ENCODE measurements around the gene SLC49A4. TPM values are rescaled to one million over a fixed set of nuclear protein-coding genes. Genes with fewer than 3 reads are reported as not detected.
A peak's percentile ranks its signal among the peaks of the same experiment; 100 is the strongest.

Gene SLC49A4
- total RNA-seq, 1 experiment from 2014 or later = 10.2 TPM

DNA sequence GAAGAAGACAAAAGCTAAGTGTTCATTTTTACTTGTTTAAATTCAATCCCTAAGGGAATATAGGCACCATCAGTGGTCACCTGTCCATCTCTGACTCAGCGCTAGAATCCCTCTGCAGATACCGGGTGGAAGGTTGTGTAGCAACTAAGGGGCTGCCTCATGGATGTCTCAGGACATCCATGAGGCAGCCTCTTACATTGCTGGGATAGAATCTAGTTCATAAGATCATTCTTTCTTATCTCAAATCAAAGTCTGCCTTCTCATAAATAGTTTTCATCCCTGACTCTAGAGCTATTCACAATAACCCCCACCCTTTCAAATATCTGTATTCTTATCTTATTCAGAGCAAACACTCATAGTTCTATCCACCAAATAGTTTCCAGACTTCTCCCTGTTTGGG, 39.4 kb upstream of the SLC49A4 start (continued):
- no peak for TF ChIP-seq RELA (CRISPR knock-in tag; IDR thresholded peaks at IDR 0.05; ENCODE audit: borderline replicate concordance)
- TF ChIP-seq, protein P1, sequence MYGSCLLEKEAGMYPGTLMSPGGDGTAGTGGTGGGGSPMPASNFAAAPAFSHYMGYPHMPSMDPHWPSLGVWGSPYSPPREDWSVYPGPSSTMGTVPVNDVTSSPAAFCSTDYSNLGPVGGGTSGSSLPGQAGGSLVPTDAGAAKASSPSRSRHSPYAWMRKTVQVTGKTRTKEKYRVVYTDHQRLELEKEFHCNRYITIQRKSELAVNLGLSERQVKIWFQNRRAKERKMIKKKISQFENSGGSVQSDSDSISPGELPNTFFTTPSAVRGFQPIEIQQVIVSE (CRISPR knock-in tag; IDR thresholded peaks at IDR 0.05; ENCODE audit: borderline replicate concordance) = no peak

DNA sequence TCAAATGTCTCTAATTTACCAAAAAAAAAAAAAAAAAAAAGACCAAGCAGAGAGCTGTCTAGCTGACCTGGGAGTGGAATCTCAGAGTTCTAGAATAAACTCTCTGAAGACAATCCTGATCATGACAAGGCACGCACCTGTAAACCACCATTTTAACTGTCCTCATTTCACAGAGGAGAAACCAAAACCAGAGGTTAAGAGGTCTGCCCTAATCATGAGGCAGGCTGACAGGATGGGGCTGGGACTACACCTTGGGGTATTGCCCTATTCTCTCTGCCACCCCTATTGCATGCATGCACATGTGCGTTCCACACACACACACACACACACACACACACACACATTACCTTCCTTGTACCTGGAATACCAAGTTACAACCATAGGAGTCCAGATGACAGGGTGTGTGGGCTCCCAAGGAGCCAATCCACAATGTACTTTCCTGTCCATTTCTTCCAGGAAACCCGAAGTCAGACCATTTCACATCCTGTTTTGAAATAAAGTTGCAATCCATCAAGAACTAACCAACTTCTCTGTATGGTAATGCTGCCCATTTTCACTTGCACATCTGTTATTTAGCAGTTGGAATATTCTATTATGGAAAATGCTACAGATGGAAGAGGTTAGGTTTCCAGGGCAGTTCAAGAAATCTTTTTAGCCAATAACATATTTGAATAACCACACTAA, 35.9 kb upstream of the SLC49A4 start:
- H3K4me1 Mint-ChIP-seq = peaks cover 16% of the 10 kb centered on the region
- DNase-seq (ENCODE audit: low spot score) = no peak
- peaks cover 6% of the 10 kb centered on the region for H3K36me3 Mint-ChIP-seq
- no peak overlapping the region for H3K27ac Mint-ChIP-seq
- no peak for ATAC-seq
- H3K27me3 Mint-ChIP-seq (ENCODE audit: low read depth) = no peaks in the 10 kb centered on the region
- H3K4me3 Mint-ChIP-seq = no peak overlapping the region
- TF ChIP-seq FOXK1 (CRISPR knock-in tag; IDR thresholded peaks at IDR 0.05) = no peak
- TF ChIP-seq, protein P2, sequence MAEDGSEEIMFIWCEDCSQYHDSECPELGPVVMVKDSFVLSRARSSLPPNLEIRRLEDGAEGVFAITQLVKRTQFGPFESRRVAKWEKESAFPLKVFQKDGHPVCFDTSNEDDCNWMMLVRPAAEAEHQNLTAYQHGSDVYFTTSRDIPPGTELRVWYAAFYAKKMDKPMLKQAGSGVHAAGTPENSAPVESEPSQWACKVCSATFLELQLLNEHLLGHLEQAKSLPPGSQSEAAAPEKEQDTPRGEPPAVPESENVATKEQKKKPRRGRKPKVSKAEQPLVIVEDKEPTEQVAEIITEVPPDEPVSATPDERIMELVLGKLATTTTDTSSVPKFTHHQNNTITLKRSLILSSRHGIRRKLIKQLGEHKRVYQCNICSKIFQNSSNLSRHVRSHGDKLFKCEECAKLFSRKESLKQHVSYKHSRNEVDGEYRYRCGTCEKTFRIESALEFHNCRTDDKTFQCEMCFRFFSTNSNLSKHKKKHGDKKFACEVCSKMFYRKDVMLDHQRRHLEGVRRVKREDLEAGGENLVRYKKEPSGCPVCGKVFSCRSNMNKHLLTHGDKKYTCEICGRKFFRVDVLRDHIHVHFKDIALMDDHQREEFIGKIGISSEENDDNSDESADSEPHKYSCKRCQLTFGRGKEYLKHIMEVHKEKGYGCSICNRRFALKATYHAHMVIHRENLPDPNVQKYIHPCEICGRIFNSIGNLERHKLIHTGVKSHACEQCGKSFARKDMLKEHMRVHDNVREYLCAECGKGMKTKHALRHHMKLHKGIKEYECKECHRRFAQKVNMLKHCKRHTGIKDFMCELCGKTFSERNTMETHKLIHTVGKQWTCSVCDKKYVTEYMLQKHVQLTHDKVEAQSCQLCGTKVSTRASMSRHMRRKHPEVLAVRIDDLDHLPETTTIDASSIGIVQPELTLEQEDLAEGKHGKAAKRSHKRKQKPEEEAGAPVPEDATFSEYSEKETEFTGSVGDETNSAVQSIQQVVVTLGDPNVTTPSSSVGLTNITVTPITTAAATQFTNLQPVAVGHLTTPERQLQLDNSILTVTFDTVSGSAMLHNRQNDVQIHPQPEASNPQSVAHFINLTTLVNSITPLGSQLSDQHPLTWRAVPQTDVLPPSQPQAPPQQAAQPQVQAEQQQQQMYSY (CRISPR knock-in tag; IDR thresholded peaks at IDR 0.05) = peak; percentile 67
- H3K9me3 Mint-ChIP-seq = no peaks in the 10 kb centered on the region
- ChIA-PET POLR2A (no interaction called here), CTCF (interaction anchor here (0.7 to 1.1 kb wide), 3 partner anchors 163 to 410 kb away, joined by 3 to 5 read pairs (median 5); no protein-coding TSS in a partner anchor)

DNA sequence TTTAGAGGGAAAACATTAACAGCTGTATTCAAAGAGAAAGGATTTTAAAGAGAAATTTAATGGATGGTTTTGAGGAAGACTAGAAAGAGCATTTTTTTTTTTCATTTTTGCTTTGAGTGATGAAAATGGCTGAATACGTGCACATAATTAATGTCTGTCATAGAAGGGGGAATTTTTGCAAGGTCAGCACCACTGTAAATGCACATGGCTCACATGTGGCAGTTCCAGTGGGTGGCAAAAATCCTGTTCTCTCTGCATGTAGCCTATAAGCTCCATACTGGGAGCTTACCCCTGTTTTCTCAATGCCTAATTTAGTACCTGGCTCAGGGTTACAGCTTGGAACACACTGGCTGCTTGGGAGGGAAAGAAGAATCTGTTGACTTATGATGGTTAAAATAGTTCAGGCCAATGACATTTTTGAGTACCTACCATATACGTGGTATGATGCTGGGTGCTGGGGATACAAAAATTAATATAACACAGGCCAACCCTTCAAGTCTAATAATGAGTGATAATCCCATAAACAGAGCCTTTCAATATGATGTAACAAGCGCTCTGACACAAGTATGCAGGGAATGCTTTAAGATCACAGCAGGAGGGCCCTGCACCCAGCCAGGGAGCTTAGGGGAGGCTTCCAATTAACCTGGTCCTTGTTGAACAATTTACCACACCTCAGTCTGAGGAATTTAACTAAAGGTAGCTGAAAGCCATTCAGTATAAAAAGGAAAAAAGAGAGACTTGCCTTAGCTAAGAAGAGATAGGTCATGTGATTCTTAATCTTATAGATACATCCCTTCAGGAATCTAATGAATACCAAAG, 34.2 kb upstream of the SLC49A4 start:
- peaks cover 13% of the 10 kb centered on the region for H3K4me1 Mint-ChIP-seq
- ChIA-PET POLR2A (interaction anchor here (1.3 kb wide), 1 partner anchor 33 kb away, joined by 10 read pairs; the partner anchor contains the start of gene HSPBAP1), CTCF (interaction anchor here (1.2 to 1.8 kb wide), 4 partner anchors 14 to 368 kb away, joined by 4 to 5 read pairs (median 4); no protein-coding TSS in a partner anchor)
- peak; percentile 89 for ATAC-seq
- no peaks in the 10 kb centered on the region for H3K27me3 Mint-ChIP-seq (ENCODE audit: low read depth)
- TF ChIP-seq ZNF671 (CRISPR knock-in tag; IDR thresholded peaks at IDR 0.05) (no peak), JAZF1 (CRISPR knock-in tag; IDR thresholded peaks at IDR 0.05) (no peak), SOX15 (CRISPR knock-in tag; IDR thresholded peaks at IDR 0.05) (no peak), TEAD1 (CRISPR knock-in tag; IDR thresholded peaks at IDR 0.05) (peak; percentile 58; the same call in 1 of the 2 replicates), ZNF423 (CRISPR knock-in tag; IDR thresholded peaks at IDR 0.05) (peak; percentile 62), ZNF317 (CRISPR knock-in tag; IDR thresholded peaks at IDR 0.05; ENCODE audit: borderline replicate concordance, low read depth) (no peak), TEAD4 (CRISPR knock-in tag; IDR thresholded peaks at IDR 0.05) (peak; percentile 51; the same call in 1 of the 2 replicates)
- TF ChIP-seq, protein P3, sequence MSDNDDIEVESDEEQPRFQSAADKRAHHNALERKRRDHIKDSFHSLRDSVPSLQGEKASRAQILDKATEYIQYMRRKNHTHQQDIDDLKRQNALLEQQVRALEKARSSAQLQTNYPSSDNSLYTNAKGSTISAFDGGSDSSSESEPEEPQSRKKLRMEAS (CRISPR knock-in tag; IDR thresholded peaks at IDR 0.05) = 0 out of 2 replicates have a peak, but pooled peaks have one; percentile 14
- TF ChIP-seq, protein P4, sequence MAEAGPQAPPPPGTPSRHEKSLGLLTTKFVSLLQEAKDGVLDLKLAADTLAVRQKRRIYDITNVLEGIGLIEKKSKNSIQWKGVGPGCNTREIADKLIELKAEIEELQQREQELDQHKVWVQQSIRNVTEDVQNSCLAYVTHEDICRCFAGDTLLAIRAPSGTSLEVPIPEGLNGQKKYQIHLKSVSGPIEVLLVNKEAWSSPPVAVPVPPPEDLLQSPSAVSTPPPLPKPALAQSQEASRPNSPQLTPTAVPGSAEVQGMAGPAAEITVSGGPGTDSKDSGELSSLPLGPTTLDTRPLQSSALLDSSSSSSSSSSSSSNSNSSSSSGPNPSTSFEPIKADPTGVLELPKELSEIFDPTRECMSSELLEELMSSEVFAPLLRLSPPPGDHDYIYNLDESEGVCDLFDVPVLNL (CRISPR knock-in tag; IDR thresholded peaks at IDR 0.05; ENCODE audit: borderline replicate concordance, low read depth) = no peak
- TF ChIP-seq, protein P5, sequence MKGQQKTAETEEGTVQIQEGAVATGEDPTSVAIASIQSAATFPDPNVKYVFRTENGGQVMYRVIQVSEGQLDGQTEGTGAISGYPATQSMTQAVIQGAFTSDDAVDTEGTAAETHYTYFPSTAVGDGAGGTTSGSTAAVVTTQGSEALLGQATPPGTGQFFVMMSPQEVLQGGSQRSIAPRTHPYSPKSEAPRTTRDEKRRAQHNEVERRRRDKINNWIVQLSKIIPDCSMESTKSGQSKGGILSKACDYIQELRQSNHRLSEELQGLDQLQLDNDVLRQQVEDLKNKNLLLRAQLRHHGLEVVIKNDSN (CRISPR knock-in tag; IDR thresholded peaks at IDR 0.05) = 0 out of 2 replicates have a peak, but pooled peaks have one; percentile 15
- TF ChIP-seq, protein P6, sequence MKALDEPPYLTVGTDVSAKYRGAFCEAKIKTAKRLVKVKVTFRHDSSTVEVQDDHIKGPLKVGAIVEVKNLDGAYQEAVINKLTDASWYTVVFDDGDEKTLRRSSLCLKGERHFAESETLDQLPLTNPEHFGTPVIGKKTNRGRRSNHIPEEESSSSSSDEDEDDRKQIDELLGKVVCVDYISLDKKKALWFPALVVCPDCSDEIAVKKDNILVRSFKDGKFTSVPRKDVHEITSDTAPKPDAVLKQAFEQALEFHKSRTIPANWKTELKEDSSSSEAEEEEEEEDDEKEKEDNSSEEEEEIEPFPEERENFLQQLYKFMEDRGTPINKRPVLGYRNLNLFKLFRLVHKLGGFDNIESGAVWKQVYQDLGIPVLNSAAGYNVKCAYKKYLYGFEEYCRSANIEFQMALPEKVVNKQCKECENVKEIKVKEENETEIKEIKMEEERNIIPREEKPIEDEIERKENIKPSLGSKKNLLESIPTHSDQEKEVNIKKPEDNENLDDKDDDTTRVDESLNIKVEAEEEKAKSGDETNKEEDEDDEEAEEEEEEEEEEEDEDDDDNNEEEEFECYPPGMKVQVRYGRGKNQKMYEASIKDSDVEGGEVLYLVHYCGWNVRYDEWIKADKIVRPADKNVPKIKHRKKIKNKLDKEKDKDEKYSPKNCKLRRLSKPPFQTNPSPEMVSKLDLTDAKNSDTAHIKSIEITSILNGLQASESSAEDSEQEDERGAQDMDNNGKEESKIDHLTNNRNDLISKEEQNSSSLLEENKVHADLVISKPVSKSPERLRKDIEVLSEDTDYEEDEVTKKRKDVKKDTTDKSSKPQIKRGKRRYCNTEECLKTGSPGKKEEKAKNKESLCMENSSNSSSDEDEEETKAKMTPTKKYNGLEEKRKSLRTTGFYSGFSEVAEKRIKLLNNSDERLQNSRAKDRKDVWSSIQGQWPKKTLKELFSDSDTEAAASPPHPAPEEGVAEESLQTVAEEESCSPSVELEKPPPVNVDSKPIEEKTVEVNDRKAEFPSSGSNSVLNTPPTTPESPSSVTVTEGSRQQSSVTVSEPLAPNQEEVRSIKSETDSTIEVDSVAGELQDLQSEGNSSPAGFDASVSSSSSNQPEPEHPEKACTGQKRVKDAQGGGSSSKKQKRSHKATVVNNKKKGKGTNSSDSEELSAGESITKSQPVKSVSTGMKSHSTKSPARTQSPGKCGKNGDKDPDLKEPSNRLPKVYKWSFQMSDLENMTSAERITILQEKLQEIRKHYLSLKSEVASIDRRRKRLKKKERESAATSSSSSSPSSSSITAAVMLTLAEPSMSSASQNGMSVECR (CRISPR knock-in tag; IDR thresholded peaks at IDR 0.05; ENCODE audit: borderline replicate concordance) = no peak
- peak overlapping the region; percentile 47 for H3K27ac Mint-ChIP-seq
- no peaks in the 10 kb centered on the region for H3K9me3 Mint-ChIP-seq
- DNase-seq (ENCODE audit: low spot score) = peak; percentile 72
- no peaks in the 10 kb centered on the region for H3K36me3 Mint-ChIP-seq
- no peak overlapping the region for H3K4me3 Mint-ChIP-seq
